Umbilical cord (tissue), 2 donors: ENCODE data around the gene DYNC1LI2. TPM values are rescaled to one million over a fixed set of nuclear protein-coding genes. Genes with fewer than 3 reads are reported as not detected.
A peak's percentile ranks its signal among the peaks of the same experiment; 100 is the strongest.
"Not testable (repeated sequence)": the region's sequence is repeated elsewhere in the genome, so short reads cannot be mapped to it uniquely, and the experiment has no call there.

Experiments used
- DNase-seq: peaks from one replicate; pipeline ENCODE4 v3.0.0-alpha.2; 2015; ENCODE audit warnings: low spot score
- total RNA-seq: library from RNA; depleted of rRNA; stranded (reverse); fragments of >200 nt; gene quantifications from one replicate; pipeline ENCODE4 v1.2.3, GENCODE V29; 2014; ENCODE audit warnings: low replicate concordance; ENCODE audit not compliant: insufficient read depth

Gene DYNC1LI2
- total RNA-seq, 1 donor from 2014 or later, result 152 TPM

GRCh38 chr16:66696669-66697630 is 54.5 kb downstream of the DYNC1LI2 start, which contains the start of gene CMTM4:
Gene CMTM4 (minus strand): TSS chr16:66696743. CDS start chr16:66696525, 218 bp downstream.
- DNase-seq, result peak; percentile 87

GRCh38 chr16:66695935-66696668 is 55.3 kb downstream of the DYNC1LI2 start:
- no peak for DNase-seq

GRCh38 chr16:66695471-66695934 is 55.9 kb downstream of the DYNC1LI2 start:
- DNase-seq, result no peak

GRCh38 chr16:66693149-66693548 is 58.3 kb downstream of the DYNC1LI2 start:
- DNase-seq, result no peak

- DNase-seq, result no peak
These were observed 59.1 kb downstream of the DYNC1LI2 start for GRCh38 chr16:66692341-66692740.

- no peak for DNase-seq
These were observed 60.2 kb downstream of the DYNC1LI2 start for GRCh38 chr16:66691234-66691633.

GRCh38 chr16:66690106-66690847 is 61.1 kb downstream of the DYNC1LI2 start:
- no peak for DNase-seq

- no peak for DNase-seq
These were observed 62.1 kb downstream of the DYNC1LI2 start for GRCh38 chr16:66689282-66689681.

- DNase-seq, result no peak
These were observed 63.3 kb downstream of the DYNC1LI2 start for GRCh38 chr16:66687906-66688625.

GRCh38 chr16:66685501-66686115 is 65.8 kb downstream of the DYNC1LI2 start:
- not testable (repeated sequence) for DNase-seq

GRCh38 chr16:66682271-66682670 is 69.1 kb downstream of the DYNC1LI2 start:
- DNase-seq, result no peak

GRCh38 chr16:66681676-66682075 is 69.7 kb downstream of the DYNC1LI2 start:
- no peak for DNase-seq

GRCh38 chr16:66678337-66678736 is 73.1 kb downstream of the DYNC1LI2 start:
- DNase-seq, result no peak

GRCh38 chr16:66677836-66678235 is 73.6 kb downstream of the DYNC1LI2 start:
- DNase-seq, result no peak

GRCh38 chr16:66677179-66677578 is 74.2 kb downstream of the DYNC1LI2 start:
- no peak for DNase-seq

GRCh38 chr16:66676599-66676998 is 74.8 kb downstream of the DYNC1LI2 start:
- DNase-seq, result no peak

- DNase-seq, result no peak
These were observed 77.7 kb downstream of the DYNC1LI2 start for GRCh38 chr16:66673691-66674090.
